SU-DHL-6 (cell line): ENCODE data around the gene PGBD2.

ENCODE experiments used
- CTCF ChIP-seq: fragments of 200-600 bp; sonication (generic); IDR thresholded peaks from one replicate; pipeline ENCODE4 v1.5.1; 2017; ENCODE audit warnings: antibody characterized with exemption, mild to moderate bottlenecking, low read length, moderate library complexity; ENCODE audit not compliant: insufficient read depth, poor library complexity, severe bottlenecking
- EZH2phosphoT487 ChIP-seq: fragments of 200-600 bp; sonication (generic), shearing (Covaris generic); conservative IDR thresholded peaks from 2 replicates; pipeline ENCODE4 v1.6.1; 2018; ENCODE audit warnings: mild to moderate bottlenecking, antibody characterized with exemption, low read length, moderate library complexity, mixed read lengths

GRCh38 chr1:248897412-248898337, 8.4 kb upstream of the PGBD2 start:
- no peak for TF ChIP-seq CTCF
- TF ChIP-seq EZH2phosphoT487: no peak
